Prostate gland (tissue), 2 donors: ENCODE data around the gene FRRS1. TPM values are rescaled to one million over a fixed set of nuclear protein-coding genes. Genes with fewer than 3 reads are reported as not detected.

ENCODE experiments used
- DNase-seq: peaks from one replicate; pipeline ENCODE4 v3.0.0-alpha.2; 2019; ENCODE audit warnings: low spot score
- H3K27ac ChIP-seq, 2 donors: fragments of 200-600 bp; sonication (generic); 2 replicates each; pipeline ENCODE4 v1.5.1; 2017 to 2019
- H3K27me3 ChIP-seq: fragments of 200-600 bp; sonication (generic); replicated peaks from 2 replicates; pipeline ENCODE4 v1.5.1; 2019; ENCODE audit not compliant: insufficient read depth
- H3K36me3 ChIP-seq, 2 donors: fragments of 200-600 bp; sonication (generic); 1 replicate in 1 of 2; 2 replicates in 1 of 2; pipeline versions ENCODE4 v1.5.1 to v1.8.1; 2017 to 2019
- H3K4me1 ChIP-seq: fragments of 200-600 bp; sonication (generic); replicated peaks from 2 replicates; pipeline ENCODE4 v1.5.1; 2019
- H3K4me3 ChIP-seq, 2 donors: fragments of 200-600 bp; sonication (generic); 2 replicates each; pipeline ENCODE4 v1.5.1; 2017 to 2019
- H3K9me3 ChIP-seq: fragments of 200-600 bp; sonication (generic); 2 replicates; pipeline ENCODE4 v1.5.1; 2017
- CTCF ChIP-seq, 4 experiments: fragments of 200-600 bp in 2 of 4; fragments of 450-650 bp in 2 of 4; sonication (generic) in 2 of 4; IDR thresholded peaks; 1 replicate in 3 of 4; 2 replicates in 1 of 4; pipeline ENCODE4 v1.5.1; 2016 to 2019; ENCODE audit warnings: antibody characterized with exemption in 4 of 4, mild to moderate bottlenecking in 2 of 4, moderate library complexity in 2 of 4
- POLR2A ChIP-seq: fragments of 450-650 bp; IDR thresholded peaks from one replicate; pipeline ENCODE4 v1.6.1; 2016; ENCODE audit warnings: antibody characterized with exemption, mild to moderate bottlenecking
- POLR2AphosphoS5 ChIP-seq: sonication (generic); formaldehyde crosslinking; IDR thresholded peaks from one replicate; pipeline ENCODE4 v1.6.1; 2017; ENCODE audit warnings: antibody characterized with exemption
- WGBS: methylation state at CpG from one replicate; pipeline ENCODE4 v1.1.5; 2018; 5-methylcytosine and 5-hydroxymethylcytosine counted together
- intact Hi-C: fragments of 100-400 bp; cut with DNase I; formaldehyde crosslinking; loops from one replicate; pipeline ENCODE4 v1.14.2; 2022
- total RNA-seq, 2 donors: library from RNA; depleted of rRNA; stranded (reverse); fragments of >200 nt; gene quantifications; one replicate each; pipeline ENCODE4 v1.1.0, GENCODE V29; 2016

FRRS1 gene
- total RNA-seq, 2 donors from 2014 or later: 9.5 to 16.1 TPM

- no peak overlapping the region for H3K4me3 ChIP-seq
- no peak overlapping the region for H3K27ac ChIP-seq
- no peak for DNase-seq
- H3K36me3 ChIP-seq: no peaks in the 10 kb centered on the region
- H3K4me1 ChIP-seq: no peaks in the 10 kb centered on the region
- H3K27me3 ChIP-seq: no peaks in the 10 kb centered on the region
- 100% methylated on average over 2 of the region's 2 CpGs for WGBS
- TF ChIP-seq CTCF (IDR thresholded peaks at IDR 0.05): no peak
- TF ChIP-seq POLR2AphosphoS5: no peak
- no peak for TF ChIP-seq POLR2A
- H3K9me3 ChIP-seq: no peaks in the 10 kb centered on the region
- intact Hi-C loops: no loop called here
Observed at GRCh38 chr1:99786751-99787501, 20.5 kb upstream of the FRRS1 start.

- no peak overlapping the region for H3K27ac ChIP-seq
- 85% methylated on average over 2 of the region's 2 CpGs for WGBS
- intact Hi-C loops: no loop called here
- H3K36me3 ChIP-seq: no peaks in the 10 kb centered on the region
- DNase-seq: no peak
- H3K4me1 ChIP-seq: no peaks in the 10 kb centered on the region
- H3K9me3 ChIP-seq: no peaks in the 10 kb centered on the region
- no peaks in the 10 kb centered on the region for H3K27me3 ChIP-seq
- no peak overlapping the region for H3K4me3 ChIP-seq
- no peak for TF ChIP-seq CTCF (IDR thresholded peaks at IDR 0.05)
- no peak for TF ChIP-seq POLR2A
- no peak for TF ChIP-seq POLR2AphosphoS5
Observed at GRCh38 chr1:99784809-99785255, 18.4 kb upstream of the FRRS1 start.

- 14% methylated on average over 1 of the region's 1 CpG for WGBS
- Histone ChIP-seq H3K27ac (no peak overlapping the region), H3K27me3 (no peaks in the 10 kb centered on the region), H3K36me3 (no peaks in the 10 kb centered on the region), H3K4me1 (no peaks in the 10 kb centered on the region), H3K4me3 (no peak overlapping the region), H3K9me3 (no peaks in the 10 kb centered on the region)
- intact Hi-C loops: no loop called here
- TF ChIP-seq POLR2AphosphoS5 (no peak), POLR2A (no peak), CTCF (IDR thresholded peaks at IDR 0.05) (no peak)
- DNase-seq: no peak
Observed at GRCh38 chr1:99784143-99784542, 17.7 kb upstream of the FRRS1 start.

GRCh38 chr1:99782920-99783319 lies 16.5 kb upstream of the FRRS1 start:
- Histone ChIP-seq H3K27me3 (no peaks in the 10 kb centered on the region), H3K9me3 (no peaks in the 10 kb centered on the region), H3K27ac (no peak overlapping the region), H3K4me1 (no peaks in the 10 kb centered on the region), H3K4me3 (no peak overlapping the region), H3K36me3 (no peaks in the 10 kb centered on the region)
- DNase-seq: no peak
- WGBS: 85% methylated on average over 3 of the region's 3 CpGs
- intact Hi-C loops: no loop called here
- TF ChIP-seq CTCF (IDR thresholded peaks at IDR 0.05) (no peak), POLR2AphosphoS5 (no peak), POLR2A (no peak)

GRCh38 chr1:99782397-99782796 lies 16.0 kb upstream of the FRRS1 start:
- Histone ChIP-seq H3K27me3 (no peaks in the 10 kb centered on the region), H3K4me3 (no peak overlapping the region), H3K4me1 (no peaks in the 10 kb centered on the region), H3K27ac (no peak overlapping the region), H3K9me3 (no peaks in the 10 kb centered on the region), H3K36me3 (no peaks in the 10 kb centered on the region)
- DNase-seq: no peak
- 97% methylated on average over 1 of the region's 1 CpG for WGBS
- intact Hi-C loops: no loop called here
- TF ChIP-seq CTCF (IDR thresholded peaks at IDR 0.05): no peak
- TF ChIP-seq POLR2A: no peak
- TF ChIP-seq POLR2AphosphoS5: no peak
